ENCODE measurements around the gene OR14I1.

Gene OR14I1

GRCh38 chr1:248739572-248740205 lies 37.1 kb upstream of the OR14I1 start:
- ChIA-PET CTCF (no interaction called here), POLR2A (ENCODE audit: low non-redundant PET) (no interaction called here)
- DNase-seq (ENCODE audit: low spot score) = no peak
- no peak for TF ChIP-seq CTCF (conservative IDR thresholded peaks at IDR 0.05; ENCODE audit: low read depth)
- H3K27ac ChIP-seq = no peak overlapping the region

- H3K27ac ChIP-seq = no peak overlapping the region
- no peak for DNase-seq (ENCODE audit: low spot score)
- CTCF ChIA-PET = interaction anchor here (0.7 kb wide), 1 partner anchor 81 kb away, joined by 3 read pairs; no protein-coding TSS in a partner anchor
- no peak for TF ChIP-seq CTCF (conservative IDR thresholded peaks at IDR 0.05; ENCODE audit: low read depth)
- POLR2A ChIA-PET (ENCODE audit: low non-redundant PET) = no interaction called here
Observed at GRCh38 chr1:248737457-248737856, 34.9 kb upstream of the OR14I1 start.

- no peak overlapping the region for H3K27ac ChIP-seq
- no peak for DNase-seq (ENCODE audit: low spot score)
- CTCF ChIA-PET = interaction anchor here (0.7 kb wide), 1 partner anchor 81 kb away, joined by 3 read pairs; no protein-coding TSS in a partner anchor
- TF ChIP-seq CTCF (conservative IDR thresholded peaks at IDR 0.05; ENCODE audit: low read depth) = no peak
- POLR2A ChIA-PET (ENCODE audit: low non-redundant PET) = no interaction called here
Observed at GRCh38 chr1:248736977-248737376, 34.4 kb upstream of the OR14I1 start.

- CTCF ChIA-PET = interaction anchor here (0.6 kb wide), 1 partner anchor 15 kb away, joined by 4 read pairs; no protein-coding TSS in a partner anchor
- no peak for TF ChIP-seq CTCF (conservative IDR thresholded peaks at IDR 0.05; ENCODE audit: low read depth)
- no peak for DNase-seq (ENCODE audit: low spot score)
- H3K27ac ChIP-seq = no peak overlapping the region
- POLR2A ChIA-PET (ENCODE audit: low non-redundant PET) = no interaction called here
Observed at GRCh38 chr1:248733566-248733965, 31.0 kb upstream of the OR14I1 start.

- no peak for DNase-seq (ENCODE audit: low spot score)
- no peak for TF ChIP-seq CTCF (conservative IDR thresholded peaks at IDR 0.05; ENCODE audit: low read depth)
- CTCF ChIA-PET = no interaction called here
- POLR2A ChIA-PET (ENCODE audit: low non-redundant PET) = interaction anchor here (0.6 kb wide), 1 partner anchor 1488 kb away, joined by 8 read pairs; no protein-coding TSS in a partner anchor
- H3K27ac ChIP-seq = no peak overlapping the region
Observed at GRCh38 chr1:248730507-248731335, 28.2 kb upstream of the OR14I1 start.

GRCh38 chr1:248714248-248714647 lies 11.7 kb upstream of the OR14I1 start:
- no peak for TF ChIP-seq CTCF (conservative IDR thresholded peaks at IDR 0.05; ENCODE audit: low read depth)
- ChIA-PET CTCF (no interaction called here), POLR2A (ENCODE audit: low non-redundant PET) (no interaction called here)
- DNase-seq (ENCODE audit: low spot score) = no peak
- H3K27ac ChIP-seq = no peak overlapping the region
